Measurements from ENCODE around the gene SEPTIN12. TPM values are rescaled to one million over a fixed set of nuclear protein-coding genes. Genes with fewer than 3 reads are reported as not detected.

The SEPTIN12 gene
- polyA plus RNA-seq, 1 donor (not counting 4 experiments of a cell fraction or from before 2014, with no cell fraction given) = not detected

DNA sequence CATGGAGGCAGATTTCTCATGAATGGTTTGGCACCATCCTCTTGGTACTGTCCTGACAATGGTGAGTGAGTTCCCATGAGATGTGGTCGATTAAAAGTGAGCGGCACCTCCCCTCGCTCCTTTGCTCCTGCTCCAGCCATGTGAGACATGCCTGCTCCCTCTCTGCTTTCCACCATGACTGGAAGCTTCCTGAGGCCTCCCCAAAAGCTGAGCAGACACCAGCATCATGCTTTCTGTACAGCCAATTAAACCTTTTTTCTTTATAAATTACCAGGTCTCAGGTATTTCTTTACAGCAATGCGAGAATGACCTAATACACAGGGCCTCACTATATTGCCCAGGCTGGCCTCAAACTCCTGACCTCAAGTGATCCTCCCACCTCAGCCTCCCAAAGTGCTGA, 33.3 kb downstream of the SEPTIN12 start:
- FAIRE-seq = no peak
- dilution Hi-C loops (cut with MboI; ENCODE audit: extremely low pct_ligation_motif_present, low sequenced_read_pairs) = no loop called here
- Histone ChIP-seq H3K27ac (ENCODE audit: control insufficient read depth, insufficient read depth, low read length) (no peak overlapping the region), H3K9me3 (ENCODE audit: control insufficient read depth, low read depth, low read length) (peaks cover 1% of the 10 kb centered on the region), H3K79me2 (ENCODE audit: control insufficient read depth, insufficient read depth, low read length) (no peaks in the 10 kb centered on the region), H3K9me1 (ENCODE audit: control insufficient read depth, extremely low read depth, insufficient read depth, low read length) (no peaks in the 10 kb centered on the region), H3K9ac (ENCODE audit: control insufficient read depth, extremely low read depth, insufficient read depth, low read length) (no peak overlapping the region), H3K4me3 (ENCODE audit: control insufficient read depth in 2 of 3, extremely low read depth in 1 of 3, insufficient read depth in 2 of 3, low read depth in 1 of 3, low read length in 3 of 3) (no peak overlapping the region), H4K20me1 (ENCODE audit: control insufficient read depth, extremely low read depth, insufficient read depth, low read length) (no peaks in the 10 kb centered on the region), H3K36me3 (ENCODE audit: control insufficient read depth in 2 of 2, extremely low read depth in 1 of 2, insufficient read depth in 2 of 2, low read length in 2 of 2) (peaks cover 26 to 39% of the 10 kb centered on the region in 2 experiments), H2AFZ (ENCODE audit: control insufficient read depth, low read length) (no peak overlapping the region), H3K4me1 (ENCODE audit: control insufficient read depth, extremely low read depth, insufficient read depth, low read length) (no peaks in the 10 kb centered on the region), H3K4me2 (ENCODE audit: control insufficient read depth, extremely low read depth, insufficient read depth, low read depth, low read length) (no peak overlapping the region), H3K27me3 (ENCODE audit: control insufficient read depth, extremely low read depth, insufficient read depth, low read length) (no peaks in the 10 kb centered on the region)
- DNase-seq (ENCODE audit: low read depth, low spot score) = no peak
- TF ChIP-seq EZH2 (IDR thresholded peaks at IDR 0.05; ENCODE audit: low read length) = no peak
- TF ChIP-seq, protein P1, sequence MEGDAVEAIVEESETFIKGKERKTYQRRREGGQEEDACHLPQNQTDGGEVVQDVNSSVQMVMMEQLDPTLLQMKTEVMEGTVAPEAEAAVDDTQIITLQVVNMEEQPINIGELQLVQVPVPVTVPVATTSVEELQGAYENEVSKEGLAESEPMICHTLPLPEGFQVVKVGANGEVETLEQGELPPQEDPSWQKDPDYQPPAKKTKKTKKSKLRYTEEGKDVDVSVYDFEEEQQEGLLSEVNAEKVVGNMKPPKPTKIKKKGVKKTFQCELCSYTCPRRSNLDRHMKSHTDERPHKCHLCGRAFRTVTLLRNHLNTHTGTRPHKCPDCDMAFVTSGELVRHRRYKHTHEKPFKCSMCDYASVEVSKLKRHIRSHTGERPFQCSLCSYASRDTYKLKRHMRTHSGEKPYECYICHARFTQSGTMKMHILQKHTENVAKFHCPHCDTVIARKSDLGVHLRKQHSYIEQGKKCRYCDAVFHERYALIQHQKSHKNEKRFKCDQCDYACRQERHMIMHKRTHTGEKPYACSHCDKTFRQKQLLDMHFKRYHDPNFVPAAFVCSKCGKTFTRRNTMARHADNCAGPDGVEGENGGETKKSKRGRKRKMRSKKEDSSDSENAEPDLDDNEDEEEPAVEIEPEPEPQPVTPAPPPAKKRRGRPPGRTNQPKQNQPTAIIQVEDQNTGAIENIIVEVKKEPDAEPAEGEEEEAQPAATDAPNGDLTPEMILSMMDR (optimal IDR thresholded peaks at IDR 0.05 in 1 of 3, IDR thresholded peaks at IDR 0.05 in 1 of 3, conservative IDR thresholded peaks at IDR 0.05 in 1 of 3; ENCODE audit: extremely low read depth in 1 of 3, insufficient read depth in 2 of 3, low read length in 3 of 3) = no peak

GRCh38 chr16:4753227-4753626, 34.9 kb downstream of the SEPTIN12 start:
- no peak overlapping the region for H3K27ac ChIP-seq (ENCODE audit: control insufficient read depth, insufficient read depth, low read length)
- FAIRE-seq (no peak), DNase-seq (ENCODE audit: low read depth, low spot score) (no peak)
- H3K9me3 ChIP-seq (ENCODE audit: control insufficient read depth, low read depth, low read length) = peaks cover 1% of the 10 kb centered on the region
- no peaks in the 10 kb centered on the region for H4K20me1 ChIP-seq (ENCODE audit: control insufficient read depth, extremely low read depth, insufficient read depth, low read length)
- H3K36me3 ChIP-seq (ENCODE audit: control insufficient read depth in 2 of 2, extremely low read depth in 1 of 2, insufficient read depth in 2 of 2, low read length in 2 of 2) = peaks cover 21 to 33% of the 10 kb centered on the region in 2 experiments
- H3K4me2 ChIP-seq (ENCODE audit: control insufficient read depth, extremely low read depth, insufficient read depth, low read depth, low read length) = no peak overlapping the region
- H3K79me2 ChIP-seq (ENCODE audit: control insufficient read depth, insufficient read depth, low read length) = no peaks in the 10 kb centered on the region
- no peak overlapping the region for H3K4me3 ChIP-seq (ENCODE audit: control insufficient read depth in 2 of 3, extremely low read depth in 1 of 3, insufficient read depth in 2 of 3, low read depth in 1 of 3, low read length in 3 of 3)
- dilution Hi-C loops (cut with MboI; ENCODE audit: extremely low pct_ligation_motif_present, low sequenced_read_pairs) = no loop called here
- TF ChIP-seq, protein P1 (optimal IDR thresholded peaks at IDR 0.05 in 1 of 3, IDR thresholded peaks at IDR 0.05 in 1 of 3, conservative IDR thresholded peaks at IDR 0.05 in 1 of 3; ENCODE audit: extremely low read depth in 1 of 3, insufficient read depth in 2 of 3, low read length in 3 of 3) = no peak
- no peak for TF ChIP-seq EZH2 (IDR thresholded peaks at IDR 0.05; ENCODE audit: low read length)
- H3K9me1 ChIP-seq (ENCODE audit: control insufficient read depth, extremely low read depth, insufficient read depth, low read length) = no peaks in the 10 kb centered on the region
- H3K9ac ChIP-seq (ENCODE audit: control insufficient read depth, extremely low read depth, insufficient read depth, low read length) = no peak overlapping the region
- no peak overlapping the region for H2AFZ ChIP-seq (ENCODE audit: control insufficient read depth, low read length)
- no peaks in the 10 kb centered on the region for H3K27me3 ChIP-seq (ENCODE audit: control insufficient read depth, extremely low read depth, insufficient read depth, low read length)
- no peaks in the 10 kb centered on the region for H3K4me1 ChIP-seq (ENCODE audit: control insufficient read depth, extremely low read depth, insufficient read depth, low read length)

Data from keratinocyte (primary cell).